Stimulated activated CD8-positive, alpha-beta memory T cell treated with anti-CD3 and anti-CD28 coated beads, Interleukin-15, amount 100 ng/mL, for 48 hours (primary cell): Measurements from ENCODE around the gene TGOLN2.

Experiments used
- DNase-seq, 2 donors: peaks; one replicate each; pipeline ENCODE4 v3.0.0-alpha.2; 2020; ENCODE audit warnings: low read depth in 2 of 2

The TGOLN2 gene

DNA sequence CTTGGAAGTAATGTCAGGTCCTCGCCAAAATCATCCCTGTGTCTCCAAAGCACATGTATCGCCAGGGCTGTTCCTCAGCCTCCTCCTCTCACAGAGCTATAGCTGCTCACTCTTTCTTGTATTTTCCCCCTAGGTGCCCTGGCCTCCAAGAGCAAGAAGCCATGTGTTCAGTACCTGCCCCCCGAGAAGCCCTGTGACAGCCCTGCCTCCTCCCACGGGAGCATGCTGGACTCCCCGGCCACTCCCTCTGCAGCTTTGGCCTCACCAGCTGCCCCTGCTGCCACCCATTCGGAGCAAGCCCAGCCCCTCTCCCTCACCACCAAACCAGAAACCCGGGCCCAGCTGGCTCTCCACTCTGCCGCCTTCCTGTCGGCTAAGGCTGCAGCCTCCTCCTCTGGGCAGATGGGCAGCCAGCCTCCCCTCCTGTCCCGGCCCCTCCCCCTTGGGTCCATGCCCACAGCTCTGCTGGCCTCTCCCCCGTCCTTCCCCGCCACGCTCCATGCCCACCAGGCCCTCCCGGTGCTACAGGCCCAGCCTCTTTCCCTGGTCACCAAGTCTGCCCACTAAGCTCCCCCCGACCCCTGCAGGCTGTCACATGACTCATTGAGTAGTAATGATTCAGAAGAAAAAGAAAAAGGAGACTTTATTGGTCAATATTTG lies 18.8 kb downstream of the TGOLN2 start:
- DNase-seq, result no peak

- no peak for DNase-seq
Observed at GRCh38 chr2:85308201-85308600, 19.6 kb downstream of the TGOLN2 start.

- no peak for DNase-seq
Observed at GRCh38 chr2:85307527-85307897, 20.3 kb downstream of the TGOLN2 start.

GRCh38 chr2:85303780-85304531 lies 23.8 kb downstream of the TGOLN2 start:
- DNase-seq, result no peak

DNA sequence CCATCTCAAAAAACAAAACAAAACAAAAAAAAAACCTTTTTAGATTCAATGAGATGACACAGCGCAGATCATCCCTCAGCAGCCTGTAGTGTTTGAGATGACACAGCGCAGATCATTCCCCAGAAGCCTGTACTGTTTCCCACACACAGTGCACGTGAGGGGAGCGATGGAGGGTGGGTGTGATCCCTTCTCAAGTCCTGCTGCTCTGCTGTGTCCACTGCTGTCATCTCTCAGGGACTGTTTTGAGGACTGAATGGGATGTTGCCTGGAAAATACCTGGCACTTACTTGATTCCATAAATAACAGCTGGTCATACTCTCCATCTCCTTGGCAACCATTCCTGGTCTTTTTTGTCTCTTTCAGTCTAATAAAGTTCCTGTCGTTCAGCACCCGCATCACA lies 25.7 kb downstream of the TGOLN2 start:
- DNase-seq, result no peak

DNA sequence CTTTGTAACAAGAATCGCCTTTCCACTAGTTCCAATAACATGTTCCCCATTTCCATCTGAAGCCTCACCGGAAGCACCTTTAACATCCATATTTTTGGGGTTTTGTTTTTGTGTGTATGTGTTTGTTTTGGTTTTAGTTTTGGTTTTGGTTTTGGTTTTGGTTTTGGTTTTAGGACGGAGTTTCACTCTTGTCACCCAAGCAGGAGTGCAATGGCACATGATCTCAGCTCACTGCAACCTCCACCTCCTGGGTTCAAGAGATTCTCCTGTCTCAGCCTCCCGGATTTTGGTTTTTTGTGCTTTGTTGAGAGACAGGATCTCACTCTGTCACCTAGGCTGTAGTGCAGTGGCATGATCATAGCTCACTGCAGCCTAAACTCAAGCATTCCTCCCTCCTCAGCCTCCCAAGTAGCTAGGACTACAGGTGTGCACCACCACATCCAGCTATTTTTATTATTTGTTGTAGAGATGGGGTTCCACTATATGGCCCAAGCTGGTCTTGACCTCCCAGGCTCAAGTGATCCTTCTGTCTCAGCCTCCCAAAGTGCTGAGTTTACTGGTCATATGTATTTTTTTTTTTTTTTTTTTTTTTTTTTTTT lies 36.3 kb downstream of the TGOLN2 start:
- DNase-seq, result no peak

- DNase-seq, result no peak
Observed at GRCh38 chr2:85288244-85288725, 39.5 kb downstream of the TGOLN2 start.

- no peak for DNase-seq
Observed at GRCh38 chr2:85287721-85288120, 40.1 kb downstream of the TGOLN2 start.

DNA sequence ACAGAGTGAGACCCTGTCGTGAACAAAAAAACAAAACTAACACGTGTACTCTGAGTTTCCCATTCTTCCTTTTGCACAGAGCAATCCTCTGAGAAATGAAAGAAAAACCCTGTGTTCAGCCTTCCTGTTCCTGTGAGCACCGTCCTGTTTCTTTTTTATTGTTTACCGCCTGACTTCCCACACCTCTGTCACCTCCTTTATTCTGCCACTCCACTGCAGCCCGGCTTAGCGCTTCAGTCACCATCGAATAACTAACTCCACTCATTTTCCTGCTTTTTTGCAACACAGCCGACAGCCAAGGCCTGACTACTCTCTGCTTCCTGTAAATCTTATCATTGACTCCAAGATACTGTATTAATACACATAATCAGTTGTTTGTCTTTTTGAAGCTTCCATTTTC lies 40.9 kb downstream of the TGOLN2 start:
- no peak for DNase-seq

- DNase-seq, result no peak
Observed at GRCh38 chr2:85283641-85284040, 44.1 kb downstream of the TGOLN2 start.

DNA sequence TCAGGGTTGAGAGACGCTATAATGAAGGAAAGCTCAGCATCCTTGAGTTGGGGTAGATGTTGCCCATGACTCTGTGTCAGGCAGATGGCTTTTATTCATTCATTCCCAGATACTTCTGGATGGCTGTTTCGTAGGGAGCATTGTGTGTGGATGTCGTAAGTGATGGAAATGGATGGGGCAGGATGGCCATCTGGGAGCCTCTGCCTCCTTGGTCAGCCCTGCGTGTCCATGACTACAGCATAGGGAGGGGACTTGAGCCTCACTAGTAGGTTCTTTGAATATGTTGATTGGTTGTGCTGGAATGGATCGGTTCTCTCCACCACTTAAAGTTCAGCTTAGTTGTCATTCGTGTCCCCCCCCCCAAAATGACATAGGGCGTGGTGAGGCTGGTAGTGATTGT lies 44.9 kb downstream of the TGOLN2 start:
- DNase-seq, result no peak

- DNase-seq, result no peak
Observed at GRCh38 chr2:85281553-85281952, 46.2 kb downstream of the TGOLN2 start.

GRCh38 chr2:85278361-85278760 lies 49.4 kb downstream of the TGOLN2 start:
- DNase-seq, result no peak

- no peak for DNase-seq
Observed at GRCh38 chr2:85277416-85278158, 50.2 kb downstream of the TGOLN2 start.

GRCh38 chr2:85276571-85277118 lies 51.1 kb downstream of the TGOLN2 start:
- no peak for DNase-seq

DNA sequence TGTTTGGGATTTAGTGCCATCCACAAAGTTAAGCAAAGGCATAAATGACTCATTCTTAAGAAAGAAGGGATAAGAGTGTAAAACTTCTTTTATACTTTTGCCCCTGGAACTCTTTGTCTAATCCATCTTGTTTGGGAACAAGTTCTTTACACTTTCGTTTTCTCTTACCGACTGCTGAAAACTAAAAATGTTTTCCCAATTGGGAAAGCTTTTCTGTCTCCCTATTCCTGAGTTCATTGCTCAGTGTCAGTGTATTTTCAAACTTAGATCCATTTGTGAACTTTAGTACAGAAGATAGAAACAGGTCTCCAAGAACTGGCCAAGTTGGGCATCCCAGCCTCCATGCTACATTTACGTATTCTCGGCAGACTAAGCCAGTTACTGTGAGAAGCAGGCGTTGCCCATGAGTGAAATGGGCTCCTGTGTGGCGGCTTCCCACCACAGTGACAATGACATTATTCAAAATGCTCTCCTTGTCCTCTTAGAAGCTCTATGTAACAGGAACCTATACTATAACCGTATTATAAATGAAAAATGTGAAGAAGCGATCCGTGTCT lies 51.7 kb downstream of the TGOLN2 start:
- DNase-seq, result no peak

DNA sequence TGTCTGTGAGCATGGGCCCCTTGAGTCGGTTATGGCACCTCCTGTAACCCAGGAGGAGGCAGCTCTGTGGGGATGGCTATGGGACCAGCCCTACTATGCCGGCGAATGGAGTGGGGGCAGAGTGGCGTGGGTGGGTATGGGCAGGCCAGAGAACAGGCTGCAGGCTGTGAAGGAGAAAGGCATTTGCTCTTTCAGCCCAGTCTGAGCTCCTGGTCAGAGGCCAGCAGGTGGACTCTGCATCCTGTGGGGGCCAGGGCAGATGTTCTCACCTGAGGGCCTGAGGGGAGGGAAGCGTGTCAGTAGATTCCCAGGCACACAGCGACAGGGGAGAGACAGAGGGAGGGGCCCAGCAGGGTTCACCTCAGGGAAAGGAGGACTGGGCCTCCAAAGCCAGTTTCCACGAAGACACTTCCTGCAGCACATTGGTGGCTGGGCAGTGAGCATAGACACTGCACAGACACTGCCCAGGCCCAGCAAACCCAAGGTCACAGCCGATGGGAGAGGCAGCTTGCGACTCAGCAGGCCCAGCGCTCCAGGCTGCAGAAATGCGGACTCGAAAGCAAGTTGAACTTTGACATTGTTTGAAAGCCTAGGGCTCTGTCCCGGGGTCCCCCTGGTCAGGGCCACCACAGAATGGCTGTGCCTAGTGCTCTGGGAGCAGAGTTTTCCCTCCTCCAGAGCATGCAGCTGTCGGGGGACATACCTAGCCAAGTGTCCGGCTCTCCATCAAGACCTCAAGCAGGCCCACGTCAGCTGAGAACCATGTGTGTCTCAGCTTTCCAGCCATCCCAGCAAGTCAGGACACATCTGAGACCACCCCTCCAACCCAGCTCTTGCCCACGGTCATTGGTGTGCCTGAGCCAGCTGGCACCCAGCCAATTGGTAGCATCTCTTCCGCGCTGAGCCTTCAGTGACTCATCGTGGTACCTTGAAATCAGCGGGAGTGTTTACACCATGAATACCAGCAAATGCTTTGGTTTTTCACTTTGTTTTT lies 53.8 kb downstream of the TGOLN2 start:
- no peak for DNase-seq

GRCh38 chr2:85272357-85272756 lies 55.4 kb downstream of the TGOLN2 start:
- no peak for DNase-seq

GRCh38 chr2:85269959-85270358 lies 57.8 kb downstream of the TGOLN2 start:
- DNase-seq, result no peak
